Activated CD4-positive, alpha-beta T cell treated with anti-CD3 and anti-CD28 coated beads, Interleukin-10, Interleukin-2, amounts not matched to agents 100 ng/mL and 50 ng/mL, durations not matched to agents 16 hours and 8 hours (primary cell): Measurements from ENCODE around the gene PTPRN2.
"Not testable (repeated sequence)": the region's sequence is repeated elsewhere in the genome, so short reads cannot be mapped to it uniquely, and the experiment has no call there.

ENCODE experiments used
- DNase-seq: peaks from one replicate; pipeline ENCODE4 v3.0.0-alpha.2; 2020

Gene PTPRN2

GRCh38 chr7:158530800-158531609 lies 56.6 kb downstream of the PTPRN2 start:
- no peak for DNase-seq

GRCh38 chr7:158529181-158530096 lies 58.2 kb downstream of the PTPRN2 start:
- DNase-seq, result no peak

GRCh38 chr7:158527915-158528502 lies 59.6 kb downstream of the PTPRN2 start:
- DNase-seq, result no peak

- no peak for DNase-seq
These were observed 60.1 kb downstream of the PTPRN2 start for GRCh38 chr7:158527495-158527894.

GRCh38 chr7:158527038-158527437 lies 60.6 kb downstream of the PTPRN2 start:
- no peak for DNase-seq

GRCh38 chr7:158526531-158526930 lies 61.1 kb downstream of the PTPRN2 start:
- DNase-seq, result no peak

- no peak for DNase-seq
These were observed 61.8 kb downstream of the PTPRN2 start for GRCh38 chr7:158525648-158526484.

- DNase-seq, result no peak
These were observed 62.6 kb downstream of the PTPRN2 start for GRCh38 chr7:158524749-158525635.

- DNase-seq, result not testable (repeated sequence)
These were observed 63.3 kb downstream of the PTPRN2 start for GRCh38 chr7:158524286-158524685.

GRCh38 chr7:158523877-158524276 lies 63.7 kb downstream of the PTPRN2 start:
- not testable (repeated sequence) for DNase-seq

GRCh38 chr7:158523165-158523856 lies 64.3 kb downstream of the PTPRN2 start:
- not testable (repeated sequence) for DNase-seq

GRCh38 chr7:158521795-158522194 lies 65.8 kb downstream of the PTPRN2 start:
- not testable (repeated sequence) for DNase-seq

GRCh38 chr7:158520825-158521224 lies 66.8 kb downstream of the PTPRN2 start:
- DNase-seq, result no peak

- no peak for DNase-seq
These were observed 67.9 kb downstream of the PTPRN2 start for GRCh38 chr7:158519633-158520174.

GRCh38 chr7:158518980-158519632 lies 68.5 kb downstream of the PTPRN2 start:
- DNase-seq, result no peak

- no peak for DNase-seq
These were observed 70.1 kb downstream of the PTPRN2 start for GRCh38 chr7:158517571-158517970.

GRCh38 chr7:158517072-158517471 lies 70.6 kb downstream of the PTPRN2 start:
- DNase-seq, result no peak

GRCh38 chr7:158516524-158516923 lies 71.1 kb downstream of the PTPRN2 start:
- no peak for DNase-seq

GRCh38 chr7:158512869-158513268 lies 74.8 kb downstream of the PTPRN2 start:
- no peak for DNase-seq

- DNase-seq, result no peak
These were observed 75.6 kb downstream of the PTPRN2 start for GRCh38 chr7:158512042-158512441.
